ENCODE data around the gene SEMA3D.

The SEMA3D gene

DNA sequence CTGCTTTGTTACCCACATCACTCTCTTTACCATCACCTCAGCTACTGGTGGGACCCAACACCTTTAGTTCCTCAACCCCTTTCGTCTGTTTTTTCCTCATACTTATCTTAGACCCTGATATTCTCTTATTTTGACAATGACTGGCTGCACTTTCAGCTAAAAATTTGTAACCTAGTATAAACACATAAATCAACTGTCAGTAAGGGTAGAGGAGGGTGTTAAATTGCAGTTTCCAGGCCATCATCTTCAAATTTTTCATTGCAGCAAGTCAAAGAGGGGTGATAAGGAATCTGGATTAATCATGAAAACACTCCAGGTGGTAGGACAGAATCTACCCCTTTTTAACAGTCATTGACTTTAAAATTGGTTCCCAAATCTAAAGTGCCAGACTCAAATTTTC lies 27.9 kb downstream of the SEMA3D start:
- POLR2A ChIA-PET = no interaction called here

DNA sequence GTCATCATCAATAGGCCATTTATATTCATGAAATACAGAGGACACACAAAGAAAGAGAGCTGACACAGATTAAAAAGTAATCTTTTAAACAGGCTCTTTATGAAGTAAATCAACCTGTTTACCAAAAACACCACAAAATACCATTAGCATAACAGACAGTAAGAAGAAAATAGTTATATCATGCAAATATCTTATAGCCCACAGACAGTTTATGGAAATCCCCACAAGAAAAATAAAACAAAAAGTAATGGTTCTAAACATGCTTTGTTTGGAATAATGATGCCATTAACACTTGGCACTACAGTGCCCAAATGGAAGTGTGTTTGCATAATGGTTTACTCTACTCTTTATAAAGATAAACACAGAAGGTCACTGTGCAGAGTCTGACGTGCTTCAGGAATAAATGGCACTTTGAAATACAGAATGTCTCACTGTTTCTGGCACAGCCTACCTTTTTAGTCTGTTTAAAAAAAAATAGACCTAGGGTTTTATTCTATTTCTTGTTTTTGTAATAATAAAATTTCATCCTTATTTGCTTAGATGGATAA lies 30.1 kb downstream of the SEMA3D start:
- H3K27me3 ChIP-seq (replicated peaks in 2 of 5; ENCODE audit: control insufficient read depth in 4 of 5, insufficient read depth in 5 of 5, low read length in 4 of 5) = no peaks in the 10 kb centered on the region
- no peaks in the 10 kb centered on the region for H3K36me3 ChIP-seq (ENCODE audit: control insufficient read depth in 4 of 4, insufficient read depth in 4 of 4, low read length in 3 of 4)
- ChIA-PET CTCF (no interaction called here), POLR2A (interaction anchor here (0.7 kb wide), 1 partner anchor 564 kb away, joined by 3 read pairs; no protein-coding TSS in a partner anchor)
- no peak for DNase-seq
- H3K4me3 ChIP-seq (ENCODE audit: control insufficient read depth in 1 of 7, extremely low read depth in 1 of 7, insufficient read depth in 4 of 7, low read depth in 2 of 7, low read length in 6 of 7) = no peak overlapping the region
- H3K4me1 ChIP-seq (ENCODE audit: control extremely low read depth in 1 of 4, control insufficient read depth in 4 of 4, insufficient read depth in 4 of 4, low read length in 3 of 4) = no peaks in the 10 kb centered on the region
- H3K27ac ChIP-seq (ENCODE audit: insufficient read depth in 1 of 2, low read depth in 1 of 2, low read length in 2 of 2, poor library complexity in 1 of 2, severe bottlenecking in 2 of 2) = no peak overlapping the region
- WGBS (ENCODE audit: insufficient coverage) = no CpG with 5 or more reads among the region's 1 CpG
- H3K9me3 ChIP-seq (ENCODE audit: control extremely low read depth in 1 of 5, control insufficient read depth in 4 of 5, insufficient read depth in 2 of 5, low read depth in 1 of 5, low read length in 4 of 5) = peaks cover 0 to 3% (median 0%) of the 10 kb centered on the region in 5 experiments

More for the DNA sequence above, 27.9 kb downstream of the SEMA3D start:
- CTCF ChIA-PET = no interaction called here
- Histone ChIP-seq H3K4me1 (ENCODE audit: control extremely low read depth in 1 of 4, control insufficient read depth in 4 of 4, insufficient read depth in 4 of 4, low read length in 3 of 4) (no peaks in the 10 kb centered on the region), H3K27me3 (replicated peaks in 2 of 5; ENCODE audit: control insufficient read depth in 4 of 5, insufficient read depth in 5 of 5, low read length in 4 of 5) (no peaks in the 10 kb centered on the region), H3K27ac (ENCODE audit: insufficient read depth in 1 of 2, low read depth in 1 of 2, low read length in 2 of 2, poor library complexity in 1 of 2, severe bottlenecking in 2 of 2) (no peak overlapping the region), H3K4me3 (ENCODE audit: control insufficient read depth in 1 of 7, extremely low read depth in 1 of 7, insufficient read depth in 4 of 7, low read depth in 2 of 7, low read length in 6 of 7) (no peak overlapping the region), H3K9me3 (ENCODE audit: control extremely low read depth in 1 of 5, control insufficient read depth in 4 of 5, insufficient read depth in 2 of 5, low read depth in 1 of 5, low read length in 4 of 5) (peaks cover 0 to 3% (median 0%) of the 10 kb centered on the region in 5 experiments), H3K36me3 (ENCODE audit: control insufficient read depth in 4 of 4, insufficient read depth in 4 of 4, low read length in 3 of 4) (no peaks in the 10 kb centered on the region)
- DNase-seq = no peak
- WGBS (ENCODE audit: insufficient coverage) = no CpG with 5 or more reads among the region's 1 CpG

DNA sequence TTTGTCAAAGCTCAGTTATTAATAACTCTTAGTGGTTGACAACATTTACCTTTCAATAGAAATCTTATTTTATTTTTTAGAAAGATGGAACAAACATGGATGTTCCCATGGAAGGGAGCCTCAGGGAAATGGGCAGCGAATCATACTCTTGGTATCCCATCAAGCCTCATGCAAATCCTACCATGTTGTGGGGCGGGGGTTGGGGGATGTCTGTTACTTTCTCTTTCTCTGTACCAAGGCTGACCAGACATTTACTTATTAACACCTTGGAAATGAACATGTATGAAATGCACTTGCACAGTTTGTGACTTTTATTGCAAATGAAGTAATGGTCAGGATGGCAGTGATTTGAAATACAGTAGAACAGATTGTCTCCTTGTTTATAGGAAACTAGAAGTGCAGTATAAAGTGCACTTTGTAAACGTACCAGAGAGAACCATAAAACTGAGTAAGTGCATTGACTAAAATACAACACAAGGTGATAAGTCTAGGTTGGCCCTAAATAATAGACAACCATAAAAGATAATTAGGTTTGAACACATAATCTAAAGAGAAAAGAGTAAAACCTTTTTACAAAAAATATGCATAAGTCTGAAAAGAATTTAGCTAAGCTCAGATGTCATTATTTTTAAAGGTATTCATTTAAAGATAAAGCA lies 32.4 kb downstream of the SEMA3D start:
- 100% methylated on average over 1 of the region's 3 CpGs for WGBS (ENCODE audit: insufficient coverage)
- Histone ChIP-seq H3K4me3 (ENCODE audit: control insufficient read depth in 1 of 7, extremely low read depth in 1 of 7, insufficient read depth in 4 of 7, low read depth in 2 of 7, low read length in 6 of 7) (no peak overlapping the region), H3K27me3 (replicated peaks in 2 of 5; ENCODE audit: control insufficient read depth in 4 of 5, insufficient read depth in 5 of 5, low read length in 4 of 5) (no peaks in the 10 kb centered on the region), H3K4me1 (ENCODE audit: control extremely low read depth in 1 of 4, control insufficient read depth in 4 of 4, insufficient read depth in 4 of 4, low read length in 3 of 4) (no peaks in the 10 kb centered on the region), H3K27ac (ENCODE audit: insufficient read depth in 1 of 2, low read depth in 1 of 2, low read length in 2 of 2, poor library complexity in 1 of 2, severe bottlenecking in 2 of 2) (no peak overlapping the region), H3K9me3 (ENCODE audit: control extremely low read depth in 1 of 5, control insufficient read depth in 4 of 5, insufficient read depth in 2 of 5, low read depth in 1 of 5, low read length in 4 of 5) (peaks cover 0 to 3% (median 0%) of the 10 kb centered on the region in 5 experiments), H3K36me3 (ENCODE audit: control insufficient read depth in 4 of 4, insufficient read depth in 4 of 4, low read length in 3 of 4) (no peaks in the 10 kb centered on the region)
- POLR2A ChIA-PET = no interaction called here
- CTCF ChIA-PET = interaction anchor here (0.6 kb wide), 1 partner anchor 14 kb away, joined by 3 read pairs; no protein-coding TSS in a partner anchor
- no peak for DNase-seq

DNA sequence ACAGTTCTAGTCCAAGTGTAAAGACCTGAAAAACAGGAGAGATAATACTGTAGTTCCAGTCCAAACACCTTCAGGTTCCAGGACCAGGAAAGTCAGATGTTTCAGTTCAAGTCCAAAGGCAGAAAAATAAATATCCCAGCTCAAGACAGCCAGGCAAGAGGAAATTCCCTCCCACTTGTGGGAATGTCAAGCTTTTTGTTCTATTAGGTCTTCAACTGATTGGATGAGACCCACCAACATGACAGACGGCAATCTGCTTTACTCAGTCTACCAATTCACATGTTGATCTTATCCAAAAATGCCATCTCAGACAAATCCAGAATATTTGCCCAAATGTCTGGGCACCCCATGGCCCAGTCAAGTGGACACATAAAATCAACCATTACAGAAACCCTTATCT lies 33.1 kb downstream of the SEMA3D start:
- DNase-seq = no peak
- Histone ChIP-seq H3K9me3 (ENCODE audit: control extremely low read depth in 1 of 5, control insufficient read depth in 4 of 5, insufficient read depth in 2 of 5, low read depth in 1 of 5, low read length in 4 of 5) (peaks cover 0 to 3% (median 0%) of the 10 kb centered on the region in 5 experiments), H3K4me3 (ENCODE audit: control insufficient read depth in 1 of 7, extremely low read depth in 1 of 7, insufficient read depth in 4 of 7, low read depth in 2 of 7, low read length in 6 of 7) (no peak overlapping the region), H3K27ac (ENCODE audit: insufficient read depth in 1 of 2, low read depth in 1 of 2, low read length in 2 of 2, poor library complexity in 1 of 2, severe bottlenecking in 2 of 2) (no peak overlapping the region), H3K27me3 (replicated peaks in 2 of 5; ENCODE audit: control insufficient read depth in 4 of 5, insufficient read depth in 5 of 5, low read length in 4 of 5) (no peaks in the 10 kb centered on the region), H3K4me1 (ENCODE audit: control extremely low read depth in 1 of 4, control insufficient read depth in 4 of 4, insufficient read depth in 4 of 4, low read length in 3 of 4) (no peaks in the 10 kb centered on the region), H3K36me3 (ENCODE audit: control insufficient read depth in 4 of 4, insufficient read depth in 4 of 4, low read length in 3 of 4) (no peaks in the 10 kb centered on the region)
- ChIA-PET POLR2A (no interaction called here), CTCF (no interaction called here)
- WGBS (ENCODE audit: insufficient coverage) = 100% methylated on average over 1 of the region's 1 CpG

DNA sequence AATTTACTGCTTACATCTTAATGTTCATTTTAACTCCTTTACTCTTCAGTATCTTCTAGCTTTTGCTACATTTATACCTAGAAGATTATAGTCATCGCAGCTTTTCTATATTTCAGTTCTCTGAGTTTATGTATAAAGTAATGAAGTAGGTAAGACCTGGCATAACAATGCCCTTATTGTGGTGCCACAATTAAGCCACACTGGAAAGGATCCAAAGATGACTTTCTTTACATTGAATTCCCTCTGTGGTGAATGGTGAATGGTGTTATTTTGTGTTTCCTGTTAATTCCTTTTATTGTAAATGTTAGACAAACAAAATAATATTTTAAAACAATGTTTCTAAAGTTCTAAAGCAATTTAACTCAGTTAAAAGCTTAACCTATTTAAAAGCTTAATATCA lies 36.2 kb downstream of the SEMA3D start:
- POLR2A ChIA-PET = no interaction called here
- CTCF ChIA-PET = no interaction called here
- Histone ChIP-seq H3K4me3 (ENCODE audit: control insufficient read depth in 1 of 7, extremely low read depth in 1 of 7, insufficient read depth in 4 of 7, low read depth in 2 of 7, low read length in 6 of 7) (no peak overlapping the region), H3K4me1 (ENCODE audit: control extremely low read depth in 1 of 4, control insufficient read depth in 4 of 4, insufficient read depth in 4 of 4, low read length in 3 of 4) (no peaks in the 10 kb centered on the region), H3K36me3 (ENCODE audit: control insufficient read depth in 4 of 4, insufficient read depth in 4 of 4, low read length in 3 of 4) (no peaks in the 10 kb centered on the region), H3K9me3 (ENCODE audit: control extremely low read depth in 1 of 5, control insufficient read depth in 4 of 5, insufficient read depth in 2 of 5, low read depth in 1 of 5, low read length in 4 of 5) (no peaks in the 10 kb centered on the region), H3K27me3 (replicated peaks in 2 of 5; ENCODE audit: control insufficient read depth in 4 of 5, insufficient read depth in 5 of 5, low read length in 4 of 5) (no peaks in the 10 kb centered on the region), H3K27ac (ENCODE audit: insufficient read depth in 1 of 2, low read depth in 1 of 2, low read length in 2 of 2, poor library complexity in 1 of 2, severe bottlenecking in 2 of 2) (no peak overlapping the region)
- no peak for DNase-seq
- no CpG with 5 or more reads among the region's 1 CpG for WGBS (ENCODE audit: insufficient coverage)

DNA sequence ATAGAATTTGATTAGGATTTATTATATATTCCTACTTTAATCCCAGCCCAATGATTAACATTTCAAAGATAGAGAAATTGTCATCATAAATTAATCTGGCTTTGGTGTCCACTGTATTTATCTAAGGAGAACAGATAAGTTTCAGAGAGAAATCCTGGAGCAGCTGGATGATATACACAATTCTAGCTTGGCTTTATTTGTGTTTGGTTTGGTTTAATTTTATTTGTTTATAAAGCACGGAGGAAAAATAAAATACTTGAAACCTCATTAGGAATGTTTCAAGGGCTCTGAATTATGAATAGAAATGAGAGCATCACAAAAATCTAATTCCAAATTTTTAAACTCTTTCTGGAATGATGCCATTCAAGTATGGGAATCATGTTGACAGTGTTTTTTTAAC lies 42.1 kb downstream of the SEMA3D start:
- H3K36me3 ChIP-seq (ENCODE audit: control insufficient read depth in 4 of 4, insufficient read depth in 4 of 4, low read length in 3 of 4) = no peaks in the 10 kb centered on the region
- no peak overlapping the region for H3K27ac ChIP-seq (ENCODE audit: insufficient read depth in 1 of 2, low read depth in 1 of 2, low read length in 2 of 2, poor library complexity in 1 of 2, severe bottlenecking in 2 of 2)
- DNase-seq = no peak
- H3K4me3 ChIP-seq (ENCODE audit: control insufficient read depth in 1 of 7, extremely low read depth in 1 of 7, insufficient read depth in 4 of 7, low read depth in 2 of 7, low read length in 6 of 7) = no peak overlapping the region
- ChIA-PET POLR2A (no interaction called here), CTCF (no interaction called here)
- no peaks in the 10 kb centered on the region for H3K4me1 ChIP-seq (ENCODE audit: control extremely low read depth in 1 of 4, control insufficient read depth in 4 of 4, insufficient read depth in 4 of 4, low read length in 3 of 4)
- H3K9me3 ChIP-seq (ENCODE audit: control extremely low read depth in 1 of 5, control insufficient read depth in 4 of 5, insufficient read depth in 2 of 5, low read depth in 1 of 5, low read length in 4 of 5) = no peaks in the 10 kb centered on the region
- H3K27me3 ChIP-seq (replicated peaks in 2 of 5; ENCODE audit: control insufficient read depth in 4 of 5, insufficient read depth in 5 of 5, low read length in 4 of 5) = no peaks in the 10 kb centered on the region
- no CpG with 5 or more reads among the region's 1 CpG for WGBS (ENCODE audit: insufficient coverage)

DNA sequence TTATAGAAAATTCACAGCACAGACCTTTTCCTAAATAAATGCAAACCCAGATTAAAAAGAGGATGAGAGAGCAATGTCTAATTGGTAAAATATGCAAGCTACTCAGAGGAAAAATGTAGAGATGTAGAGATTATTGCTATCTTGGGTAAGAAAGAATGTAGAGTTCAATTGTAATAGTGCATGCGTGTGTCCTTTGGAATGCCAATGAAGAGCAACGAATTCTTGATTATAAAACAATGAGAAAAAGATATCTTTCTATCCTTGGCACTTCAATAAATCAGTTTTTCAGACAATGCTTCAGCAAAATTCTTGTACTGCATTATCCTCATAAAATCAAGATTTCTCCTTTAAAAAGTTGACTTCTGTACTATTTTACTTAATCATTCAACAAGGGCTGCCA lies 50.9 kb downstream of the SEMA3D start:
- CTCF ChIA-PET = no interaction called here
- 100% methylated on average over 1 of the region's 2 CpGs for WGBS (ENCODE audit: insufficient coverage)

More for the DNA sequence above, 50.9 kb downstream of the SEMA3D start:
- Histone ChIP-seq H3K9me3 (ENCODE audit: control extremely low read depth in 1 of 5, control insufficient read depth in 4 of 5, insufficient read depth in 2 of 5, low read depth in 1 of 5, low read length in 4 of 5) (no peaks in the 10 kb centered on the region), H3K27me3 (replicated peaks in 2 of 5; ENCODE audit: control insufficient read depth in 4 of 5, insufficient read depth in 5 of 5, low read length in 4 of 5) (no peaks in the 10 kb centered on the region), H3K27ac (ENCODE audit: insufficient read depth in 1 of 2, low read depth in 1 of 2, low read length in 2 of 2, poor library complexity in 1 of 2, severe bottlenecking in 2 of 2) (no peak overlapping the region), H3K4me1 (ENCODE audit: control extremely low read depth in 1 of 4, control insufficient read depth in 4 of 4, insufficient read depth in 4 of 4, low read length in 3 of 4) (no peaks in the 10 kb centered on the region), H3K36me3 (ENCODE audit: control insufficient read depth in 4 of 4, insufficient read depth in 4 of 4, low read length in 3 of 4) (no peaks in the 10 kb centered on the region), H3K4me3 (ENCODE audit: control insufficient read depth in 1 of 7, extremely low read depth in 1 of 7, insufficient read depth in 4 of 7, low read depth in 2 of 7, low read length in 6 of 7) (no peak overlapping the region)
- DNase-seq = no peak
- POLR2A ChIA-PET = no interaction called here

Data from common myeloid progenitor, CD34-positive (primary cell).